VCaP (cell line): Measurements from ENCODE around the gene MRPL45.
"Not testable (repeated sequence)": the region's sequence is repeated elsewhere in the genome, so short reads cannot be mapped to it uniquely, and the experiment has no call there.

Source experiments
- H3K27ac ChIP-seq: fragments of 450-650 bp; 2 replicates; pipeline ENCODE4 v1.5.1; 2017
- CTCF ChIP-seq: fragments of 450-650 bp; conservative IDR thresholded peaks from 2 replicates; pipeline ENCODE4 v1.5.1; 2017; ENCODE audit warnings: mild to moderate bottlenecking, moderate library complexity

The MRPL45 gene

DNA sequence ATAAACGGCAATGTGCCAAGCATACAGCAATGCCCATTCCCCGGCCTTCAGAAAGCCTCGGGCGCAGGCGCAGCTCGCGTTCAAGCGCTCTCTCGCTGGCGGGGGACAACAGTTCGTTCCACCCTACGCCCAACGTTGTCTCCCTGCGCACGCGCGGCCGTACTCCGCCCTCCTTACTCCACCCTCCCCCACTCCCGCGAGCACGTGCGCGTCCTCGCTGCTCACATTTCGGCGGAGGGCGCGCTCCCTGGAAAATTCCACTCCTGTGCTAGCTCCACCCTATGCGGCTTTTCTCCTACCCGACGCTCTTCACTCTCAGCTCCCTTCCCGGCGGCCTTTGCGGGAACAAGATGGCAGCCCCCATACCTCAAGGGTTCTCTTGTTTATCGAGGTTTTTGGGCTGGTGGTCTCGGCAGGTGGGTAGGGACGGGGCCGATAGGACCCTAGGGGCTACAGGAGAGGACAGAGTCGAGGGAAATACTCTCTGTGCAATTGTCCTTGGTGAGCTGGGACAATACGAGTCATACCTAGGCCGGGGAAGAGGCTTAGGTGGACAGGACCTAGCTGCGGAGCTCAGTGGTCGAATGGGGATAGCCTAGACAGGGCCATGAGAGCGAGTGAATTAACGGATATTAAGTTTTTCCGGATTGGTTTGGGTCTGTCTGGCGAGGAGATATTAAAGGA is at the start of gene MRPL45:
TSS of gene MRPL45 (plus strand) at position 335 of the 684 bp plus-strand sequence. CDS start at position 351, 16 bp downstream.
- H3K27ac ChIP-seq, result peak within 1 kb of the TSS; percentile 70

DNA sequence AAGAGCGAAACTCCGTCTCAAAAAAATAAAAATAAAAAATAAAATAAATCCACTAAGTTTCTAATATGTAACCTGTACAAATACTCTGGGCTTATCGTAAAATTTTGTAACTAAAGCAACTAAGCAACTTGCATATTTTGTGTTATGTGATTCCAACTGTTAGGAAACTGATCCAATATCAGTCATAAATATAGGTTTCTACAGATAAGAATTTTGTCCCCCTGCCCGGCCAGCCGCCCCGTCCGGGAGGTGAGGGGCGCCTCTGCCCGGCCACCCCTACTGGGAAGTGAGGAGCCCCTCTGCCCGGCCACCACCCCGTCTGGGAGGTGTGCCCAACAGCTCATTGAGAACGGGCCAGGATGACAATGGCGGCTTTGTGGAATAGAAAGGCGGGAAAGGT is 43.8 kb upstream of the MRPL45 start:
- peak overlapping the region; percentile 90 for H3K27ac ChIP-seq

GRCh38 chr17:38254357-38254756 is 42.6 kb upstream of the MRPL45 start:
- H3K27ac ChIP-seq, result peak overlapping the region; percentile 90

- peak overlapping the region; percentile 90 for H3K27ac ChIP-seq
These were observed 39.9 kb upstream of the MRPL45 start for GRCh38 chr17:38257013-38257621.

GRCh38 chr17:38265974-38266506 is 30.9 kb upstream of the MRPL45 start:
- H3K27ac ChIP-seq, result not testable (repeated sequence)

- H3K27ac ChIP-seq, result not testable (repeated sequence)
These were observed 30.4 kb upstream of the MRPL45 start for GRCh38 chr17:38266571-38266970.

- not testable (repeated sequence) for H3K27ac ChIP-seq
These were observed 28.8 kb upstream of the MRPL45 start for GRCh38 chr17:38268138-38268537.

DNA sequence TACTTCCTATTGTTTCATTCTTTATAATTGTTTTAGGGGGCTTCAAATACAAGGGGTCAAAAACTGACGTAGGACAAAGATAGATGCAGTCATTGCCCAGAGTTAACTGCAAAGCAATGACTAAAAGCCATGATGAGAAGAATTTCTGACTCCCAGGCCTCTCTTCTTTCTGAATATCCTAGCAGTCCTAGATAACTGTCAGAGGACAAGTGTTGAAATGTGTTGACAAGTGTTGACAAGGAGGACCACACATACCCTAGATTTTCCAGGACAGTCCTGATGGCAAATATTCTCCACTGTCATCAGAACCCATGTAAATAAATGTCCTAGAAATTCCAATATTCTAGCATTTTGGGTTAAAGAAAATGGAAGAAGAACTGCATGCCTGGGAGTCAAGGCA is 27.9 kb upstream of the MRPL45 start:
- not testable (repeated sequence) for H3K27ac ChIP-seq

DNA sequence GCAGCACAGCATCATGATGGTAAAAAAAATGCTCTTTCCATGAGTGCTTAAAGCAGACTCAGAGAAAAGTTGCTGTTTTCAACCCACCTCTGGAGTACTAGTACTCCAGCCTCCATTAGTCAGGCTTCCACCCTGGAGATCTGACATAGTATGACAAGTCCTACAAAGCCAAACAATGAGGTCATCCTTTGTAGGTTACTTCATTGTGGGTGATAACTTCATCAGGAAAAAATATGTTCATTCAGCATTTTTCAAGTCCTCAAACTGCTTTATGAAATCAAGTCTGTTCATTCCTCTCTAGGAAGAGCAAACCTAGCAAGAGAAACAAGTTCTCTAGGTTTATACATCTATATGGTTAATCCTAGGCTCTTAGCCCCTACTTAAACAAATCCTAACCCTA is 27.4 kb upstream of the MRPL45 start:
- not testable (repeated sequence) for H3K27ac ChIP-seq

DNA sequence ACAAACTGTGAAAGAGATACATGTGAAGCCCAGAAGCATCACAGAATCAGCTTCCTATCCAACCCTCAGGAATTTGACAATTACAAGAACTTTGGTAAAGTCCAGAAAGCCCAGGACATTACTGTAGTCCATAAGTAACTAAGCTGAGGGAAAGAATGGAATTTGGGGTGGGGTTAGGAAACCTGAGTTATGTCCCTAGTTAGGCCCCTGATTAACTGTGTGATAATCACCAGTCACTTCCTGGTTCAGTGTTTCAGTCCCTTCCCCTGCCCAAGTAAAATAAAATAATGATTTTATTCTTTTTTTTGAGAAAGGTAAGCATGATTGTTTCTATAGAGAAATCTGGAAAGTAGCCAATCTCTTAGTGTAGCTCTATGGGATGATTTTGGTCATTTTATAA is 11.0 kb upstream of the MRPL45 start:
- not testable (repeated sequence) for H3K27ac ChIP-seq

DNA sequence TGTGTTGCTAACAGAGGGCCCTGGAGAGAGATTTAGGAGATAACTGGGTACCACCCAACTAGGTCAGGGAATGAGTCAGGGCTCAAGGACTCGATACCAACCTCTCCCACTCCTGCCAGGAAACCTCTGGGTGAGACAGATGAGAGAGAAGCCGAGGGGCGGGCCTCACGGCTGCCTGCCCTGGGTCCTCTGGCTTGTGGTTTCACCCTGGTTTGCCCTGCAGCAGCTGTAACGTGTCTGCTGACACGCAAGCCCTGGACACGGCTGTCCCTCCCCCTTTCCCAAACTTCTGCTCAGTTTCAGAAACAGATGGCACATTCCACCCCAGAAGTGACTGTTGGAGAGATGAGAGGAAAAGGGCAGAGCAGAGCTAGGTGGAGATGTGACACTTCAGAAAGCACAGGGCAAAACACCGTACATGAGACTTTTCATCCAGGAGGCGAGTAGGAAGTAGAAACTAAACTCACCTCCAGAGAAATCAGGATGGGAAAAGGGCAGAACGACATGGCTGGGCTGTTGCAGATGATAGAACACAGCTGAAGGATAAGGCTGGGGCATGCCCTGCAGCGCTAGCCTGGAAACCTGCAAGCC is 10.4 kb upstream of the MRPL45 start:
- not testable (repeated sequence) for H3K27ac ChIP-seq

- TF ChIP-seq CTCF, result peak; percentile 67
- not testable (repeated sequence) for H3K27ac ChIP-seq
These were observed 8.6 kb upstream of the MRPL45 start for GRCh38 chr17:38288217-38288827.

DNA sequence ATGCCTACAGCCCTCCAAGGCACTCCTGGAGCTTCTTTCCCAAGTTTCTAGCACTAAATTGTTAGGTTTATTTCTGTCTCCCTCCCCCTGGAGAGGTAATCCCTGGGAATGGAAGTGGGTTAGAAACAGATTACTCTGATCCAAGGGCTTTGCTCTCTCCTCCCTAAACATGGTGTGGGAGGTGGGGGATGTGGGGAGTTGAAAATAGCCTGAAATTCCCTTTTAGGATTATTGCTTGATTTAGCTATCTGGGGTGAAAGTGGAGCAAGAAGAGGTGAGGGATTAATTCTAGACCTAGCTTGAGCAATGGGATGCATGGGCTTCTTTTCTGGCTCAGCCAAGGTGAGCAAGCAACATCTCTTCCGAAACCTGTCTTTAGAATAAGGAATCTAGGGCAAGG is 7.2 kb upstream of the MRPL45 start:
- not testable (repeated sequence) for H3K27ac ChIP-seq

DNA sequence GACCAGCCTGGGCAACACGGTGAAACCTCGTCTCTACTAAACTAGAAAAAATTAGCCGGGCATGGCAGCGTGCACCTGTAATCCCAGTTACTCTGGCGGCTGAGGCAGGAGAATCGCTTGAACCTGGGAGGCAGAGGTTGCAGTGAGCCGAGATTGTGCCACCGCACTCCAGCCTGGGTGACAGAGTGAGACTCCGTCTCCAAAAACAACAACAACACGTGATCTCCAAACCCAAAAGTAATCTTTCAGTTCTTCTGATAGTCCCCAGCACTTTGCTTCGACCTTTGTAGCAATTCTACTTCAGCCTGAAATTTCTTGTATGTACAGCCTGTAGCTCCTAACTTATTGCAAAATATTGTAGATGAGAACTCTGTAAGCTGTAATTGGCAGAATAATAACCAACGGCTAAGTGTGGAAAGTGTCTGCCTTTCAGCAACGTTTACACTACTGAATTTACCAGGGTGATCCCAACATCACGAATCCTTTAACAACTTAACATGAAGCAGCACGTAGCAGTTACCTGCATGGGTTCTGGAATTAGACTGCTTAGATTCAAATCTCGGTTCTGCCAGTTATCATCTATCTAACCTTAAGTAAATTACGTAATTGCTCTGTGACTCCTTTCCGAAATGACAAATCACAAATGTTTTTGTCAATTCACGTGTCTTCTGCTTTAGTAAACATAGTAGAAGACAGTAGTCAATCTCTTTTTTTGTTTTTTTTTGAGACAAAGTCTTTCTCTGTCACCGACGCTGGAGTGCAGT is 1.2 kb upstream of the MRPL45 start:
- peak overlapping the region; percentile 70 for H3K27ac ChIP-seq

DNA sequence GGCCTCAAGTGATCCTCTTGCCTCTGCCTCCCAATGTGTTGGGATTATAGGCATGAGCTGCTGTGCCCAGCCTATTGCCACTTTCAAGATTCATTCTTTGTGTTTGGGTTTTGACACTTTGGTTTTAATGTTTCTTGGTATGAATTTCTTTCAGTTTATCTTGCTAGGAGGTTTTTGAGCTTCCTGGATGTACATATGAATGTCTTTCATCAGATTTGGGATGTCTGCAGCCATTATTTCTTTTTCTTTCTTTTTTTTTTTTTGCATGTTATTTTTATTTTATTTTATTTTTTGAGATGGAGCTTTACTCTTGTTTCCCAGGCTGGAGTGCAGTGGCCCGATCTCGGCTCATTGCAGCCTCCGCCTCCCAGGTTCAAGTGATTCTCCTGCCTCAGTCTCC is 18.5 kb downstream of the MRPL45 start:
- no peak overlapping the region for H3K27ac ChIP-seq
- TF ChIP-seq CTCF, result no peak
